Left renal pelvis (tissue), 4 donors: ENCODE data around the gene DLG5. TPM values are rescaled to one million over a fixed set of nuclear protein-coding genes. Genes with fewer than 3 reads are reported as not detected.

Experiments used
- DNase-seq, 4 donors: peaks; one replicate each; pipeline ENCODE4 v3.0.0-alpha.2; 2013; ENCODE audit warnings: low read depth in 4 of 4, low spot score in 3 of 4
- polyA plus RNA-seq, 4 donors: library from polyadenylated mRNA; unstranded; fragments of 120-200 nt; gene quantifications; one replicate each; pipeline ENCODE4 v1.2.1, GENCODE V29; 2013; ENCODE audit not compliant: insufficient read length in 4 of 4

The DLG5 gene
- 10 to 100 TPM; 36.3 to 47.2 (median 39.2) TPM for polyA plus RNA-seq

DNA sequence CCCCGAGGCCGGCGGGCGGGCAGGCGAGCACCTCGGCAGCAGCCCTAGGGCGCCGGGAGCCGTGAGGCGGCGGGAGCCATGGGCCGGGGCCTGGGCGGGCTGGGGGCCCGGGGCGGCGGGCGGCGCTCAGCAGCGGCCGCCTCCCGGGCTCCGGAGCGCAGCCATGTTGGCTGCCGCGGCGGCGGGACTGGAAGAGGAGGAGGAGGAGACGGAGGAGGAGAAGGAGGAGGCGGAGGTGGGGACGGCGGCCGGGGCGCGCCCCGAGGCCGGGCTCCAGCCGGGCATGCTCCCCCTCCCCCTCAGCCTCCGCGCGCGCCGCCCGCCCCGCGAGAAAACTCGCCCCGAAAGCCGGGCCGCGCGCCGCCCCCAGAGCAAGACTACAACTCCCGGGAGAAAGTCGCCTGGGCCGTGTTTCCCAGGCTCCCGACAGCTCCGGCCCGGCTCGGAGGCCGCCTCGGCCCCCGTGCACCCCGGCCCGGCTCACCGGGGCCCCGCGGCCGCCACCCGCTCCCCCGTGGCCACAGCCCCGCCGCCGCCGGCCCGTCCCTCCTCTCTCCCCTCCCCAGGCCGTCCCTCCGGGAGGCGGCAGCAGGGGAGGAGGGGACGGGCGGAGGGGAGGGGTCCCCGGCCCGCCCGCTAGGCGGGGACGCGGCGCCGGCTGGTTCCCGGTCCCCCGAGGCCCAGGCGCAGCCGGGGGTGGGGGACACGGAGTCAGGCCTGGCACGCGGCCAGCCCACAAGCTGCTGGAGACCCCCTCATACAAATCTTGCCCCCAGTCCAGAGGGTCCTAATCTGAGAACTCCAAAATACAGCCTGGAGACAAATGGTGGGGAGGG is at the start of gene DLG5:
Gene DLG5 (minus strand): TSS at position 190 of the 836 bp plus-strand sequence. CDS start 235 bp downstream, outside the sequence.
- DNase-seq = no peak

- no peak for DNase-seq
Measured at GRCh38 chr10:77975086-77975666, 48.6 kb upstream of the DLG5 start.

DNA sequence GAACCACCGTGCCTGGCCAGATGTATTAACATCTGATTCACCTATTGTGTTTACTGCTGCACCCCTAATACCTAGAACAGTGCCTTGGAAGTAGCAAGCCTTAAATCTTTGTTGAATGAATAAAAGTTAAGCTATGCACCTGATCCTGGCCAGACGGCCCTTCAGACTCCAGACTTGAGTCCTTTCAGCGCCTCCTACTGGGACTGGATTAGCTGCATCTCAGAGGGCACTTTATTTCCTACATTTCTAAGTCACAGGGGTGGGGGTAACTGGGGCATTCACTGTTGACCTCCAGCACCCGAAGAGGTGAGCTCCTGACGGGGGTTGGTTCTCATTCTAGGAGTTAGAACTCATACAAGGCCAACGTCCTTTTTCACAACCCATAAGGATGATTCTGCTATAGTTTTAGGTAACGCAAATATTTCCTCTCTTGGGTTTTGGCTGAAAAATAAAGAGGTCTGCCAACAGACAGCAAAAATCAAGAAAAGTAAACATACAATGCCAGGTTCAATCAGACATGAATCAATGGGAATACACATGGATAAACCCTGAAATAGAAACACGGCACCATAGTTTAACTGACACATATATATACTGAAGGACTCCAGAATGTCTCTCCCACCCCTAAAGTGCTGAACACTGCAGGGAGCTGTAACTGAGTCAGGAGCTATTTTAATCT is 48.0 kb upstream of the DLG5 start:
- no peak for DNase-seq

DNA sequence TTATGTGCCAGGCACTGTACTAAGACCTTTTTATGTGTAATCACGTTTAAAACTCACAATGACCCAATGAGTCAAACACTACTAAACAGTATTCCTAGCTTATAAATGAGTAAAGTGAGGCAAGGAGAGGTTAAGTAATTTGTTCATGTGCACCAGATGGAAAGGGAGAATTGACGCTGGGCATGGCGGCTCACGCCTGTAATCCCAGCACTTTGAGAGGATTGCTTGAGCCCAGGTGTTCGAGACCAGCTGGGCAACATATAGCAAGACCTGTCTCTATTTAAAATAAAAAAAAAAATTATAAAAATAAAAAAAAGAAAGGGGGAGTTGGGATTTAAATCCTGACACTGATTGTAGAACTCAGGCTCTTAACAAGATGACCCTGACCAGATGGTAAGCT is 46.7 kb upstream of the DLG5 start:
- no peak for DNase-seq

- DNase-seq = no peak
Measured at GRCh38 chr10:77972148-77972547, 45.6 kb upstream of the DLG5 start.

DNA sequence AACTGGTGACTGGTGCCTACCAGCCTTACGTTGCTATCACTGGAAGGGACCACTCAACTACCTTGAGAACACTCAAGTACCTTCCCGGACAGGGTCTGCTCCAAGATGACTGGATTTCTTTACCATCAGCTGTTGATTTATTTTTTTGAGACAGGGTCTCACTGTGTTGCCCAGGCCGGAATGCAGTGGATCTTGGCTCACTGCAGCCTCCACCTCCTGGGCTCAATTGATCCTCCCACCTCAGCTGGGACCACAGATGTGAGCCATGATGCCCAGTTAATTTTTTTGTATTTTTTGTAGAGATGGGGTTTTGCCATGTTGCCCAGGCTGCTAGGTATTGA is 45.2 kb upstream of the DLG5 start:
- DNase-seq = no peak

GRCh38 chr10:77970869-77971803 is 44.6 kb upstream of the DLG5 start:
- DNase-seq = peak in 3 of 4 donors; percentile 60 to 61 (median 60)

DNA sequence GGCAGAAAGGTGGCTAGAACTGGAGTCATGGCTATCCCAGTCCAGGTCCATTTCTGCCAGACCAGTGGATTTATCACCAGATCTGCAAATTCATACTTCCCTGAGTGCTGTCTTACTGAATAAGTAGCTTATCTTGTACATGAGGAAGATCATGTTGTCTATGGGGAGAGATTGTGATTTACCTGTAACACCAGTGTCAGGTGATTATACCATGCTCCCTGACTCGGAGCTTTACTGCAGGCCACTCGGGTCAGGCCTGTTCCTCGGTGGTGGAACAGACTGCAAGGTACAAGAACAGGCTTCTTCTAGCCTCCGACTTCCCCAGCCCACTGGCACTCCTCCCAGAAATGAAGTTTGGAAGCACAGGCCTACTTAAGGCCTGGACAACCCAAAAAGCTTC is 42.6 kb upstream of the DLG5 start:
- DNase-seq = no peak

DNA sequence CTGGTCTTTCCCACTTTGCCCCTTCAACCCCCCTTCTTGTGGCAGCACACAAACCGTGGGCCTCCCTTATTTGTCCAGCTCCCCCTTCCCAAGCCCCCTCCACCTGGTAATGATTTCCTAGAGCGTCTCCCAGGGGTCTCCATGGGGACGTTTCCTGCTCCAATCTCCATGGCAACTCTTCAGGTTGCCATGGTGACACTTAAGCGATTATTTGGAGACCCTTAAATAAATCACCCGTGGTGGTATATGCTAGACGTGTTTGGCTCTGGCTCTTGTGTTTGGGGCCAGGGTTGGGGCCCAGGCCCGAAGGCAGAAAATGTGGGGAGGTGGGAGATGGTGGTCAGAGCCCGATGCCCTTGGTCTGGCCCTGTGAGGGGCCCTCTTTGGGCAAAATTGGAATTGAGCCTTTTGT is 41.1 kb upstream of the DLG5 start:
- DNase-seq = peak in 3 of 4 donors; percentile 68 to 74 (median 71)

DNA sequence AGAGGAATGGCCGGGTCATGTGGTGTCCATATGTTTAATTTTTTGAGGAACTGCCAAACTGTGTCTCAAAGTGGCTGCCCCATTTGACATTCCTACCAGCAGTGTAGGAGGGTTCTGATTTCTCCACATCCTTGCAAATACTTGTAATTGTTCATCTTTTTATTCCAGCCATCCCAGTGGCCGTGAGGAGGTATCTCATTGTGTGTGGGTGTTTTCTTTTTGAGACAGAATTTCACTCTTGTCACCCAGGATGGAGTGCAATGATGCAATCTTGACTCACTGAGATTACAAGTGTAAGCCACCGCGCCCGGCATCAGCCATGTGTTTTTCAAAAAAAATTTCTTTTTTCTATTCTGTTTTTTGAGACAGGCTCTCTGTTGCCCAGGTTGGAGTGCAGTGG is 38.7 kb upstream of the DLG5 start:
- no peak for DNase-seq

DNA sequence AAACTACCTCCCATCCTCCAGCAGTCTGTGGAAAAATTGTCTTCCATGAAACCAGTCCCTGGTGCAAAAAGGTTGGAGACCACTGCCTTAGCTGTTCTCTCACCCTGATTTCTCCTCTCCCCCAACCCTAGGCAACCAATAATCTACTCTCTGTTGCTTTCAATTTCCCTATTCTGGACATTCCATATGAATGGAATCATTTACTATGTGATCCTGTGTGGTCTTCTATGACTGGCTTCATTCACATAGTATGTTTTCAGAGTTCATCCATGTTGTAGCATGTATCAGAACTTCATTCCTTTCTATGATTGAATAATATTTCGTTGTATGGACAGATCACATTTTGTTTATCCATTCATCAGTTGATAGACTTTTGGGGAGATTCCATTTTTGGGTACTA is 38.3 kb upstream of the DLG5 start:
- no peak for DNase-seq

- DNase-seq = no peak
Measured at GRCh38 chr10:77963901-77964300, 37.3 kb upstream of the DLG5 start.

DNA sequence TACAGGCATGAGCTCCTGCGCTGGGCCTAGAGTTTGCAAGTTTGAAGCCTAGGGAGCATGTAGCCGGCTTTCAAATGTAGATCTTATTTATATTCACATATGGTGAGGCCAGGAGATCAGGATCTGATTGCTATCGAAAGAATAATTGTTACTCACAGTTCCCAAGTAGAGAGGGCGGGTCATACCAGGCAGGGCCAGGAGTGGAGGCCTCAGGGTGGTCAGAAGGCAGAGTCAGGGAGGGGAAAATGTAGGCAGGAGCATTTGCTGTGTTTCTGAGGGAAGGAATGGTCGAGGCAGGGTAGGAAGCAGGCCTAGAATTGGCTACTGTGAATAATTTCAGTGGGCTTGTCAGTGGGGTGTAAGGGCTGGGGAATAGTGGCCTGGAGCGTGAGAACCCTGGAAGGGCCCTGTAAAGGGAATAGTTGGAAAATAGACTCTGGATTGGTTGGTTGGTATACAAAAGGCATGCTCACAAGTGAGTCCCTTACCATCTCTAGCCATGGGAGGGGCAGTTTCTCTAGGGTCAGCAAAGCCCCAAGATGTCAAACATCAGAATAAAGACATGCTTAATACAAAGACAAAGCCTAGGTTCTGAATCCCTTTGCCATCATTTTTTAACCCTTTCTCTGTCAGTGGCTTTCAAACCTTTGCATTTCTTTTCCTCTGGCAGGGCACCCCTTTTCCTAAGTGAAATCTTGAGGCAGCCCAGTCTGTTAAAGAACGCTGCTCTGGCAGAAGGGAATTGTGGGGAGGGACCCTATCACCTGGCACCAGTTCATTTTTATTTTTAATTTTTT is 36.0 kb upstream of the DLG5 start:
- DNase-seq = no peak

DNA sequence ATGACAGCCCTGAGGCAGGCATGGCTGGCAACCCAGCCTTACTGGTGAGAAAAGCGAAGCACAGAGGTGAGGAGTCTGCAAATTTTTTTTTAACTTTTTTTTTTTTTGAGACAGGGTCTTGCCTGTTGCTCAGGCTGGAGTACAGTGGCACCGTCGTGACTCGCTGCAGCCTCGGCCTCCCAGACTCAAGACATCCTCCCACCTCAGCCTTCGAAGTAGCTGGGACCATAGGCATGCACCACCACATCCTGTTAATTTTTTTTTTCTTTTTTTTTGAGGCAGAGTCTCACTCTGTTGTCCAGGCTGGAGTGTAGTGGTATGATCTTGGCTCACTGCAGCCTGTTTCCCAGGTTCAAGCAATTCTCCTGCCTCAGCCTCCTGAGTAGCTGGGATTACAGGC is 35.1 kb upstream of the DLG5 start:
- DNase-seq = no peak

- no peak for DNase-seq
Measured at GRCh38 chr10:77960829-77961329, 34.3 kb upstream of the DLG5 start.

- no peak for DNase-seq
Measured at GRCh38 chr10:77959887-77960455, 33.4 kb upstream of the DLG5 start.

GRCh38 chr10:77959384-77959783 is 32.8 kb upstream of the DLG5 start:
- DNase-seq = no peak

DNA sequence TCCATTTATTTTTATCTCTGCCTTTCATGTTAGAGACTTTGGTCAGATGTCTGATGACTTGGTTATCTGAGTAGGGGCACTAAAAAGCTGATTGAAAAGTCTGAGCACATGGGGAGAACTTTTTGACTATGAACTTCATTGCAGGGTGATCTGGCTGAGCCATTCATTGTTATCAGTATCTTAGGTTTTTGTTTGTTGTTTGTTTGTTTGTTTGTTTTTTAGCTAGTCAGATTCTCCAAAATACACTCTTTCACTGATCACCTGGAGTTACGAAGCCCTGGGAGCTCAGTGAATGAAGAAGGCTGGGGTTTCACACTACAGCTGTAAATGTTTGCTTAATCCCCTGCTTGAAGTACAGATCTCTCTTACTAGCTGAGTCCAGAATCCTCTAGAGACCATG is 28.6 kb upstream of the DLG5 start:
- no peak for DNase-seq

DNA sequence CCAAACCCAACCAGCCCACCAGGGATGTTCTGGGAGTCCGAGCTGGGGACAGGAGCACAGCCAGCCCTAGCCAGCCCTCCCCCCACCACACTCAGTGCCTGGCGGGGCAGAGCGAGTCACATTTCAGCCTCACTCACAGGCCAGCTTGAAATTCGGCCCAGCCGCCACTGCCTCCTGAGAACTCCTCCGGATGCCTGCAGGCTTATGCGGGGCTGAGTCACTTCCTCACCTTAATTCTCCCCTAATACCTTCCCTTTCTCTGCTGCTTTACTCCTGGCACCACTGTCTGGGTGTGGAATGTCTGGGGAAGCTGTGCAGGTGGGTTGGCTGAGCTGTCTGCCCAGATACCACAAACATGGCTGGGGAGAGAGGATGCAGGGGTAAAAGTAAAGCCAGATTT is 22.6 kb upstream of the DLG5 start:
- DNase-seq = no peak
